GM18951 (cell line): ENCODE data around the gene KCNMB2.

Experiments used
- POLR2A ChIP-seq: IDR thresholded peaks from 4 replicates; pipeline ENCODE4 v1.6.1; 2011; ENCODE audit warnings: mild to moderate bottlenecking; ENCODE audit not compliant: insufficient read length, insufficient read depth; ENCODE audit errors: extremely low read depth
- in situ Hi-C: fragments of 300-500 bp; cut with MboI; formaldehyde crosslinking; loops from one replicate; pipeline ENCODE4 v1.12.0; 2022; ENCODE audit warnings: low sequenced_read_pairs, mixed read lengths, inconsistent platforms; ENCODE audit not compliant: unreplicated experiment

KCNMB2 gene

DNA sequence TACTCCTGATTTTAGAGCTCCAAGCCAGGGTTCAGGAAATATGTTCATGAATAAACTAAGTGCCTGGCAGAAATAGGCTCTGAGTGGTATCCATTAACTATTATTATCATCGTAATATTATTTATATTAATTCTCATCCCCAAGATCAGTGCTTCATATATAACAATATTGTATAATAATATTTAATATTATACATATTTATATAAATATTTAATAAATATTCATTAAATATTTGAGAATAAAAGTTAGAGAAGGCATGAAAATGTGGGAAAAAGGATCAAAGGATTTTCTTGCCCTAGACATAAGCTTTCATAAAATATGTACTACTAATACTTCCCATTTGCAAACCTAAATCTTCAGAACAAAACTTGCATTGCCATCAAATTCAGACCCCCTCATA, 338.9 kb downstream of the KCNMB2 start:
- TF ChIP-seq POLR2A = no peak
- in situ Hi-C loops = no loop called here

DNA sequence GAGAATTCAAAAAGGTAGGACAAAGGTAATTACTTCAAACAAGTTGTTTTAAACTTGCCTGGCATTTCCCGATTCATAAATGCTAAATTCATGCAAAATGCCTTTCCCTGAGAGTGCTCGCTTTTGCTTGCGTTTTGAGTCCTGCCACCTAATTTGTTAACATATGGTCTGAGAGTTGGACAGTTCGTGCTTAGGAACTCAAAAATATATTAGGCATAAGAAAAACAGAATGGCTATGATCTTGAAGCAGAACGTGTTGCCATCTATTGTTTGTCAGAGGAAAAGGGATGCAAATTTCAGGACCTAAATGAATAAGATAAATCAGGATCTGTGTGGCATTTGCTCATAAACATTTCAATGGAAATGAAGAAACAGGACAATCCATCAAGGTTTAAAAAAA, 339.6 kb downstream of the KCNMB2 start:
- TF ChIP-seq POLR2A = no peak
- in situ Hi-C loops = no loop called here

DNA sequence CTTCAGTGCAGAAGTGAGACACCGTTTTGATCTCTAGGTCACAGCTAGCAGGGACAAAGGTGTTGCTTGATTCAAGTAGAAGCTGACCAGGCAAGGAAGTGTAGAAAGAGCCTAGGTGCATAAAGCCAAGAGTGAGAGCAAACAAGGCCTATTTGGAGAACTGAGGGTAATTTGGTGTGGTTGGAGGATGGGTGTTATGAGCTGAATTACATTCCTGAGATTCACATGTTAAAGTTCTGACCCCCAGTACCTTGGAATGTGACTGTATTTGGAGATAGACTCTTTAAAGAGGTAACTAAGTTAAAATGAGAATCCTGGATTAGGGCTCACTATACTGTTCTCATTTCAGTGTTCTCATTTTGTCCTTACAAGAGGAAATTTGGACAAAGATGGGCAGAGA, 344.0 kb downstream of the KCNMB2 start:
- TF ChIP-seq POLR2A = no peak
- in situ Hi-C loops = no loop called here
